NCI-H460 (cell line): Measurements from ENCODE around the gene FEM1C. TPM values are rescaled to one million over a fixed set of nuclear protein-coding genes. Genes with fewer than 3 reads are reported as not detected.

Experiments used
- DNase-seq: peaks from one replicate; pipeline ENCODE4 v3.0.0-alpha.2; 2016; ENCODE audit warnings: low read depth; ENCODE audit errors: extremely low read depth
- total RNA-seq: library from RNA; depleted of rRNA; stranded (reverse); fragments of >200 nt; shearing (Covaris generic); gene quantifications from 2 replicates; pipeline ENCODE4 v1.2.3, GENCODE V29; 2014

FEM1C gene
- total RNA-seq, 1 experiment from 2014 or later = 11.7 TPM

DNA sequence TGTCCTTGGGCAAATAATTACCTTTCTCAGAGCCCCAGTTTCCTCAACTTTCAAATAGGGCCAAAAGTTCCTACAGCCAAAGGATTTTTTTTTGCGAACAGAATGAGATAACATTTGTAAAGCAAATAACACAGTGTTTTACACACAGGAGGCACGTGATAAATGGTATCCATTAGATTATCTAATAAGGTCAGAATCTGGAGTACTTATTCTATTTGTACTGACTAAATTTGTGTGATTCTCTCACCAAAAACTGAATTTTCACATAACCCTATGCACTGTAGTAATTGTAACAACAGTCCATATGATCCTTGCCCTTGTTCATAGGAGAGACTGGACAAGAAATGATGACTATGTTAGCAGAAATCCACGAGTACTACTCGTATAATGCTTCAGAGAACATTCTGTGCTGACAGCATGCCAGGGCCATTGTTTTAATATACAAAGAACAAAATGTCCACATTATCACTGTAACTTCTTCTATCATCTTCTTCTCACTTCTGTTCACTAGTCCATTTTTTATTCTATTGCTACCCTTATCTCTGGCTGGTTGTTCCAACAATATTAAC is 13.9 kb upstream of the FEM1C start:
- no peak for DNase-seq

DNA sequence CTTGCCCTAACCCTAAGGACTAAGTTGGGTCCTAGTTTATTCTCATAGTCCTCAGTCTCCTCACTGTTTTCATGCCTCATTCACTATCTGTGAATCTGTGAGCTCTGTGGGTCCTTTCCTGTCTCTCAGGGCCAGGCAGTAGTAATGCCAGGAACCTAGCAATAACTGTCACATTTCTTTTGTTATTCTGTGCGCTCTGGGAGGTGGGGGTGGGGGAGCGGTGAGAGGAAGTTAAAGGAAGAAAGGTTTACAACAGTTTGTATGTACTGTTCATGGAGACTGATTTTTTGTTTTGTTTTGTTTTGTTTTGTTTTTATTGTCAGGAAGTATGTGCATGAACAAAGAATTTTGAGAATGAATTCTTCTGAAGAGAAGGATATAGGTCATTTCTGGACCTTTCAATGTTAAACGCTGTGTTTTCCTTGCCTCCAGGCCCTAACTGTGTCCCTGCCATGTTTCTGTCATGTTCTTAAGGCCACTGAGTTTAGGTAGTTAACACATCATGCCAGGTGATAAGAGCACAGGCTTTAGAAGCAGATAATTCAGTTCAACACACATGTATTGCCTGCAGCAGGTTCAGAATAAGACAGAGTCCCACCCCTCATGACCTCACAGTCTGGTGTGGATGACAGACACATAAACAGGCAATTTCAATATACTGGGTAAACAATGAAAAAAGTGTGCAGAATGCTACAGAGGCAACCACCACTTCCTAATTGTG is 13.3 kb upstream of the FEM1C start:
- no peak for DNase-seq

DNA sequence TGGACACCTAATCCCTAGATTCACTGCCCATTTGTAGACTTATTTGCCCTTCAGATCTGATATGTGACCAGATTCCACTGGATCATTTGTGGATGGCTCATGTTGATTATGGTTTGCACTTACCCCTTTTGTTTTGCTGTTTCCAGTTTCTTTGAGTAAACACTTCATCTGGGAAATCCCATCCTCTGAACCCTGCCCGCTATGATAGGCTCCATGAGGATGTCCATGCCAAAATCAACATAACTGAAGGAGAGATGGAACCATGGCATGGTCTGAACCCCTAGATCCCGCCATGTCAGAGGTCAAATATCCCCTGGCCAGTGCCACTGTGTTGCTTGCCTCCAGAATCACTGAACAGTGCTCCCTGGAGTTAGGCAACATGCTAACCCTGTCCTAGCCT is 11.7 kb upstream of the FEM1C start:
- DNase-seq = no peak

DNA sequence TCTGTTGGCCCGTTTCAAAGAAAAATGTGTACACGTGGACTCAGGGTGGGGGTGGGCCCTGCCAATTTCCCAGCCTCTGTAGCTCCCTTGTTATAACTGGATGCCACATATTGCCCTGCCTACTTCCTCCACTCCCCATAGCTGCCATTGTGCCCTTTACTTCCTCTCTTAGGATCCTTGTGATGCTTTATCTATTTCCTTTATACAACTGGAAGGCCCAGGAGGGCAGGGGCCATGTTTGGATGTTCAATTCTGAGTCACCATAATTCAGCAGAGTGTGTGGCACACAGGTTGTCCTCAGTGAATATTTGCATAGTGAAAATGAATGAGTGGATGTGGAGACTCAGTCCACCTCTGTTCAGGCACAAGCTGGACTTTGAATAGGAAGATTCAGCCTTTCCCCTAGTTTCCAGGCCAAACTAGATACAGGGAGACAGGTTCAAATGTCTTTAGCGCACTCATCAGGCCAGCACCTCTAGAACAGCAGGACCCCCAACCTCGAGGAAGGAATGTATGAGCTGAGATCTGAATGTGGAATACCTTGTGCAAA is 10.6 kb upstream of the FEM1C start:
- DNase-seq = no peak

DNA sequence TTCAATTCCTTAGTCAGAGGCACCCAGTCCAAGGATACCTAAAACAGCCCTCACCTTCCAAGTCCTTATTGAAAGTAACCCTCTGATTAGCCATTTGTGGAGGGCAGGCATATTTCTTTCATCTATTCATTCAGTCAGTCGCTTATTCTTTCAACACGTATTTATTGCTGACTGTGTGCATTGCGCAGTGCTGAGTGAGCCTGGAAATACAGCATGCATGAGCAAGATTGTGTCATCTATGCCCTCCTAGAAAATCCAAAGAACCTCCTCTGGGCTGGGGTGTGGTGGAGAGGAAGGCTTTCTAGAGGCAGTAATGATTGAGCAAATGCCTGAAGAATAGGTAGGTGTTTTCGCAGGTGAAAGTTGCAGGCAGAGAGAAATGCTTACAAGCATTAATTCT is 8.5 kb upstream of the FEM1C start:
- DNase-seq = no peak

DNA sequence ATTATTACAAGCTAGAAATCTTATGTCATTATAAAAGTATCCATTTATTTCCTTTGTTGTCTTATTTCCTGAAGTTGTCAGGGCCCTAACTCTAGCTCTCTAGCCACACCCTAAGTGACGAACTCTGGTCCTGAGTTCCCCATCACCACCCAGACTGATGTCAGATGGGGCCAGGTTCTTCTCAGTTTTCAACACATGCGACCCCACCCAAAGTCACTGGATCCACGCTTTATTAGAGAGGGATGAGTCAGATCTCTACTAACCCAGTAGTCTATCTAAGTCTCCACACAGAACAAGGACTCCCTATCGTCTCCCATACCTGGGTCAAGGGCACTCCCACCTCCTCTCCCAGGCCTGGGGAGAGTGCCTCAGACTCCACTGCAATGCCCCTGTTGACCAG is 6.8 kb upstream of the FEM1C start:
- no peak for DNase-seq

DNA sequence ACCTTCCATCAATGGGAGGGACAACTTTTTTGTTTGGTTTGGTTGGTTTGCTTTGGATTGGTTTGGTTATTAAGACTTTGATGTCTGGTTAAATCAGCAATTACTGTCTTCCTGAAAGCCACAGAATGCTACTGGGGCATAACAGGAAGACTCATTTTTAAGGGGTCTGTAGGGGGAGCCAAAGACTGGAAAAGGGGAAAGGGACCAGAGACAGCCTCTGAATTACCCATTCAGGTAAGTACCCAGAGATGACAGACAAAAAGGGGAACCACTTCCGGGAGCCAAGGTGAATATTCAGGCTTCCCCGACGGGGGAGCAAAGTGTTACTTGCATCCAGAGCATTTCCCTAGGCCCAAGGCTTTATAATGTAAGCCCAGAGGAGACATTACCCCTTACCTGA is 4.6 kb upstream of the FEM1C start:
- DNase-seq = no peak

DNA sequence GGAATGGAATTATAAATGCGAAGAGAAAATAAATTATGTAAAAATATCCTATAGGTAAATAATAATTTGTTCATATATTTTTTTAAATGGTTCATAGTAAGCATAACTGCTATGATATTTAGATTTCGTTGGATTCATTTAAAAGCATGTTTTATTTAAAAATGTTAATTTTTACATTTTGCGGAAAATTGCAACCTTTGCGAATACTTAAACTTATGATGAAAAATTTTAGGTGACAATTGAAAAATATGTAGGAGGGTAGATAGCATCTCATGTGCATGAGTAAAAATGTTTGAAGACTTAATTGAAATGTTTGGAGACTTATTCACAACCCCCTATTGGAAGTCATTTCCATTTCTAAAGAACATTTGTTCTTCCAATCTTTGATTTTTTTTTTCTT is 4.1 kb upstream of the FEM1C start:
- no peak for DNase-seq

DNA sequence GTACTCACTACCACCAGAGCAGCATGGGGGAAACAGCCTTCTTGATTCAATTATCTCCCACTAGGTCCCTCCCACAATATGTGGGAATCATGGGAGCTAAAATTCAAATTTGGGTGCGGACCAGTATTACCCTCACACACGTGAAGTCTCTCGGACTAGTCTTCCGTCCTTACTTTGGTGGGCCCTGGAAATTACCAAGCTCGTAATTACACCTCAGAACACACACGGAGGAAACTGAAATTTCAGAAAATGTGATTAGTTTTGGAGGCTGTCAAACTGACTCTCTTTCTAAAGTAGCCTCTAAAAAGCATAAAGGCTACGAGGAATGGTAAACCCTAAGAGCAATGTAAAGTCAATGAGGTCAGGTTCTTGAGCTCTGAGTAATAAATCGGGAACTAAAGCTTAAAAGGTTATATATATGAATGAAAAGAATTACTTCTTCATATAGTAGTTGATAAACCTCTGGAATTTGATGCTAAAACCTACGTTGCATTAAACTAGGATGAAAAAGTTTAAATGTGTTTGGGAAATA is 842 bp upstream of the FEM1C start:
- no peak for DNase-seq

DNA sequence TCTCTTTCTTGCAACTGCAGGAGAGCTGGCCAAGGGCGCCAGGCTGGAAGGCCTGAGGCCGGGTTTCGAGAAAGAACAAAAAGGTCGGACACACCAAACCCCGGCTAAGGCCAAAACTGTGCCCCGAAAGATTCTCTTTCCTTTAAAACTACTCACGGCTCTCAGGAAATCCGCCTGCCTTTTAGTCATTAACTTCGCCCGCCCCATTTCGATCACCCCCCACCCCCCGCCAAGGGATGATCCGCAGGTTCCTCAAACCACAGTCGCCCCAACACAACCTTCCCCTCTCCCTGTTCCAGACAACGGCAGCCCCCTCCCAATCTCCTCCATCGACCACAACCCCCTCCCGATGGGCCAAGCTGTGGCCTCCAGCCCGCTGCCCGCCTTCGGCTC is 536 bp downstream of the FEM1C start:
- DNase-seq = no peak

DNA sequence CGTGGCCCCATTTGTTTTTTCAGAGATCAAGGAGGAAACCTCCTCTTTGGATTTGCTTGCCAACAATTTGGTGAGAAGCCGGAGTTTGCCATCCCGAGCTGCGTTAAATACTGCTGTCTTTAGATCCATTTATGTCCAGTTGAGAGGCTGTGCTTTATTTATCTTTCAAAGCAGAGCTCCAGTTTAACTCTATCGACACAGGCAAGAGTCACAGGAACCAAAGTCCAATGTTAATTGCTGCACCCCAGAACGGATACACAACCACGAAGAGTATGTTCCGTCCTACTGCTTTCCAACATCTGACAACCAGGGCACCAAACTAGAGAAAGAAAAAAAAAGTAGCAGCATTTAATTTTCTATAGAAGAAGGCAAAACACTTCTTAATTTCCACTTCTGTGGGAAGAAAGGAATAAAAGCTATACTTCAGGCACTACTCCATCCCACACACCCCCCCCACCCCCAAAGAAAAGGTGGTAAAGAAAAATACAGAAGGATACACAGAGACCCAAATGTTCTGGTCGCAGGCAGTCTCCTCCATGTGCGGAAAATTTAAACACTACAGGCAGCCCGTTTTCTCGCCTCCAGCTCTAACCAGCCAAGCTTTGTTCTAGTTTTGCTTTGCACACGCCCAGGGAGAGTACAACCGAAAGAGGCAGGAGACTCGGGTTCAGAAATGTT is 1.1 kb downstream of the FEM1C start:
- no peak for DNase-seq

DNA sequence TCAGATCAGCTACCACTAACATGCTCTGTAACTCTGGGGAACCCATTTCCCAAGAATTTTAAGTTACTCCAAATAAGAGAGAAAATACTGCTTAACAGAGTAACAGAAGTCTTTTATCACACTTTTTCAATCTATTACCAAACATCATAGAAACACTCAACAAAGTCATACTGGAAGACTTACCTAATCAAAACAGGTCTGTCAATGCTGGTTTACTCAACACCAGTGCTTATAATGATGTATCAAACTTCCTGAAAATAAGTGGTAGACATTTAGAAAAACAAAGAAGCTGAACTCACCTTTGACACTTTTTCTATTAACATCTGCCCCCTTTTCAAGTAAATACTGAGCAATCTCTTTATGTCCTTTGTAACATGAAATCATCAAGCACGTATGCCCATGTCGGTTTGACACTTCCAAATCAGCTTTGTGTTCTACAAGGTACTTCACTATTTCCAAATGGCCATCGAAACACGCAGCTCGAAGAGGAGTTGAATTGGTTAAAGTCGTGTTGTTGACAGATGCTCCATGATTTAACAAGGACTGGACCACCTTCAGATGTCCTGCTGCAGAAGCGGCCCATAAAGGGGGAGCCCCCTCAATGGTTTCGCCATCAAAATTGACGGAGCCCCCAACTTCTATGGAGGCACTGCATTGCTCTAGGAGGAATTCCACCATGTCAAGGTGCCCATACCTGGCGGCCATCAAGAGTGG is 1.8 kb downstream of the FEM1C start:
- no peak for DNase-seq

DNA sequence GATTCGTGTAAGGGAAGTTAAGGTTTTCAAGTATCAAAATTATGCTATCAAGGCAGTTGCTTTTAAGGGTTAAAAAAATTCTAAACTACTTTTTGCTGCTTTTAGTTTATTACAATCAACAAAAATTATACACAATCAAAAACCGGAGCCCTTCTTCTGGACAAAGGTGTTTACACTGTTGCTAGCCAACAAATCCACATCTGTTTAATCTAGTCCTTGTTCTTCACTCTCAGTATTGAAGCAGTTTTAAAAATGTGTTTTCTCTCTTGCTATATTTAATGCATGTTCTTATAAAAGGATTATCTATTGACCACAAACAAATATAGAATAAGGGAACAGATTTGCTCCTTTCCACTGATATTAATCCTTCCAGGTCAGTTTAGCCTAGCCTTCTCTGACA is 2.5 kb downstream of the FEM1C start:
- DNase-seq = no peak

DNA sequence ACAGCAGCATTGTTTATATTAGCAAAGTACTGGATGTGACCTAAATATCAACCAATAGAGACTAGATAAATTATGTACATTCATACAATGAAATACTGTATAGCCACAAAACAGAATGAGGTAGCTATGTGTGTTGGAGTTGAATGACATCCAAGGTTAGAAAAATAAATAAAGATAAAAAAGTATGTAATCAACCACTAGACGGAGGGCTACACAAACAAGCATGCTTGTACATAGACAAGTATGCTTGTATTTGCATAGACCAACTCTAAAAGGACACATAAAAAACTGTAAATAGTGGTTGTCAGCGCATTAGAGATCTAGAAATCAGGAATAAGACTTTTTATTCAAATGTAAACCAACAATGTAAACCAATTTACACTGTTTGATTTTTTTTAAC is 3.0 kb downstream of the FEM1C start:
- no peak for DNase-seq

DNA sequence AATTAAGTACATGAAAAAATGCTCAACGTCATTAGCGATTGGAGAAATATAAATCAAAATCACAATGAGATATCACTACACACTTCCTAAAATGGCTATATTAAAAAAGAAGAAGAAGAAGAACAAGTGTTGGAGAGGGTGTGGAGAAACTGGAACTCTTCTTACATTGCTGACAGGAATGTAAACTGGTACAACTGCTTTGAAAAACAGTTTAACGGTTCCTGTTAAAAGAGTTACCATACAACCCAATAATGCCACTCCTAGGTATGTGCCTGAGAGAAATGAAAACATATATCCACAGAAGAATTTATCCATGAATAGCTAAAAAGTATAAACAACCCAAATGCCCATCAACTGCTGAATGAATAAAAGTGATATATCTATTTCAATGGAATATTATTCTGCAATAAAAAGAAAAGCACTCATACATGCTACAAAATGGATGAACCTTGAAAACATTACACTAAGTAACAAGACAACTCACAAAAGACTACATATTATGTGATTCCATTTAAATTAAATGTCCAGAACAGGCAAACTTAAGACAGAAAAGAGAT is 9.0 kb downstream of the FEM1C start:
- DNase-seq = no peak

DNA sequence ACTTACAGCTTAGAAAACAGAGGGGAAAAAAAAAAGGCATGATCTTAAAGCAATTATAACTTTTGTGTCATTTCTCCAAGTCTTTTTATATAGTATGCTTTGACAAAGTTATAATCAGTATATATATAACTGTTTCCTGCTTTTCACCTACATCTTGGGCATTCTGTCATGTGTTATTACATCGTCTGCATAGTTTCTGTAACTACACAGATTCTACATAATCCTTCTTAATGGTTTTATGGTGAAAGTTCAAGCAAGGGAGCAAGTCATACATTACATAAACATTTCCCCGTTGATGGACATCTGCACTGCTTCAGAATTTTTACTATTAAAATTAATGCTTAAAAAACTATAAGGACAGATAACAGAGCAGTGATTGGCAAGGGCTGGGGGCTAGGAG is 12.1 kb downstream of the FEM1C start:
- DNase-seq = no peak

DNA sequence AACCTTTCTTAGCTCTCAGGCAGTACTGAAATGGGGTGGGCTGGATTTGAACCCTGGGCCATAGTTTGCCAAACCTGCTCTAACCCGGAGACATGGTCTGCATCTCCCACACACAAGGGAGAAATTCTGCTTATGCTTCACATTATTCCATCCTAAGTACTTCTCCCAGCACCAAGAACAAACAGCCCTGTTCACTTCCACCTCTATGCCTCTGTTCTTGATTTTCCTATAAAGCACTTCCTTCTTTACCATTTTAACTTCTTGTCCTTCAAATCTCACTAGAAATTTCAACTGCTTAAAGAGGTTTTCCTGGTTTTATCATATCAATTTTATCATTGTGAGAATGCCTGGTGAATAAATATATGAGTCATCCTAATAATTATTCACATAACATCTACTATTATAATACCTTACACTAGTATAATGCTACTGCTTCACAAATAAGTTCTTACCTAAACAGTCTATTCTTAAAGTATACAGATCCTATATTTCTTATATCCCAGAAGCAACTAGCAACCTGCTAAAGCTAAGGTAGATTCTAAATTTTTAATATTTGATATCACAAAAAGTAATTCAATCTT is 12.7 kb downstream of the FEM1C start:
- no peak for DNase-seq

DNA sequence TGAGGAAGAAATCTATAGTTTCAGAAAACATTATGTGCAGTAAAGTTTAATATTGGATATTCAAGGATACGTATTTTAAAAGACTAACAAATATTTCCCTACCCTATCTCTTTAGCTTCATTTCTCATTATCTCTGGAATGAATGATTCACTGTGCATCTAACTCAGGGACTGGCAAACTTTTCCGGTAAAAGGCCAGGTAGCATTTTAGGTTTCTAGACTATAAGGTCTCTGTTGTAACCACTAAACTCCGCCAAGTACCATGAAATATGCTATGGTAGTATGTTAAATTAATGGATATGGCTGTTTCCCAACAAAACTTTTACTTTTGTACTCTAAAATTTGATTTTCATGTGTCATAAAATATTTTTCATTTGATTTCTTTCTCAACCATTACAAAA is 13.2 kb downstream of the FEM1C start:
- DNase-seq = no peak

DNA sequence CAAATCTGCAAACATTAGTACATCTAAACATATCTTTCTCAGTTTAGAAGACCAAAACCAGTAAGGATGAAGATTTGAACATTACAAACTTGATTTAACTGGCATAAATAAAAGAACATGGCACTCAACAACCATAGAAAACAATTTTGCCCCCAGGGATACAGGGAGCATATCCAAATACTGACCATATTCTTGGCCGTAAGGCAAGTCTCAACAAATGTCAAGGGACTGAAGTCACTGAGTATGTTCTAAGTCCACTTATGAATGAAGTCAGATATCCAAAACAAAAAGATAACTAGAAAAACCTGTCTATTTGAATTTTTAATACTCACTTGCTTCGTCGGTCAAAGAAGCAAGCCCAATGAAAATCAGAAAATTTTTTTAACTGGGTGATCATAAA is 14.1 kb downstream of the FEM1C start:
- no peak for DNase-seq

DNA sequence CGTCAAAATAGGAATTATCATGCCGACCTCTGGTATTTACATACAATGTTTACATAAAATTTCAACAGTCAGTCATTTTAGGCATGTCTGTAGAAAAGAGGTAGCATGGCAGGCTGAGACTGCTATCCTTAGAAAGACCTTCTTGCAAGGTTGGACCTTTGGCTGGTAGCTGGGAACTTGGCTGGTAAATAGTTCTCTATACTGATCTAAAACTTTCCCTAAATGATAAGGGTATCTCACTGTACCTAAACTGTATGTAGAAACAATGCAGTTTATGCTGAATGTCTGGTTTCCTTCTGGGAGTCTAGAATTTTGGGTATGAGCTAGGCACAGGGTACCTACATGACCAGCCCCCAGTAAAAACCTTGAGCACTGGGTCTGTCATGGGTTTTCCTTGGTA is 18.0 kb downstream of the FEM1C start:
- no peak for DNase-seq
